Activated T-cell treated with anti-CD3 and anti-CD28 coated beads, Interleukin-2, amount 50 U/mL, for 4 hours (primary cell): Measurements from ENCODE around the gene BBS12. TPM values are rescaled to one million over a fixed set of nuclear protein-coding genes. Genes with fewer than 3 reads are reported as not detected.

Source experiments
- ATAC-seq, 2 donors: fragments of 200-7000 bp; cut with Tn5 transposase; one replicate each; pipeline ENCODE4 v1.10.0; 2021
- DNase-seq: peaks from one replicate; pipeline ENCODE4 v3.0.0-alpha.2; 2020
- H3K27me3 Mint-ChIP-seq: one replicate; pipeline ENCODE4 v1.8.0; 2021; ENCODE audit warnings: low read depth, mixed read lengths
- H3K36me3 Mint-ChIP-seq: one replicate; pipeline ENCODE4 v1.8.0; 2022; ENCODE audit warnings: mixed read lengths; ENCODE audit not compliant: insufficient read depth
- H3K4me1 Mint-ChIP-seq: one replicate; pipeline ENCODE4 v1.8.0; 2021; ENCODE audit warnings: low read depth, mixed read lengths
- H3K4me3 Mint-ChIP-seq: one replicate; pipeline ENCODE4 v1.8.0; 2021; ENCODE audit warnings: mild to moderate bottlenecking, moderate library complexity, mixed read lengths
- H3K9me3 Mint-ChIP-seq: one replicate; pipeline ENCODE4 v1.8.0; 2021; ENCODE audit warnings: mixed read lengths
- total RNA-seq, 3 donors: library from RNA; stranded (reverse); gene quantifications; one replicate each; pipeline ENCODE4 v1.2.1, GENCODE V29; 2021

The BBS12 gene
- total RNA-seq, 3 donors from 2014 or later, result 1.2 to 1.3 (median 1.2) TPM

DNA sequence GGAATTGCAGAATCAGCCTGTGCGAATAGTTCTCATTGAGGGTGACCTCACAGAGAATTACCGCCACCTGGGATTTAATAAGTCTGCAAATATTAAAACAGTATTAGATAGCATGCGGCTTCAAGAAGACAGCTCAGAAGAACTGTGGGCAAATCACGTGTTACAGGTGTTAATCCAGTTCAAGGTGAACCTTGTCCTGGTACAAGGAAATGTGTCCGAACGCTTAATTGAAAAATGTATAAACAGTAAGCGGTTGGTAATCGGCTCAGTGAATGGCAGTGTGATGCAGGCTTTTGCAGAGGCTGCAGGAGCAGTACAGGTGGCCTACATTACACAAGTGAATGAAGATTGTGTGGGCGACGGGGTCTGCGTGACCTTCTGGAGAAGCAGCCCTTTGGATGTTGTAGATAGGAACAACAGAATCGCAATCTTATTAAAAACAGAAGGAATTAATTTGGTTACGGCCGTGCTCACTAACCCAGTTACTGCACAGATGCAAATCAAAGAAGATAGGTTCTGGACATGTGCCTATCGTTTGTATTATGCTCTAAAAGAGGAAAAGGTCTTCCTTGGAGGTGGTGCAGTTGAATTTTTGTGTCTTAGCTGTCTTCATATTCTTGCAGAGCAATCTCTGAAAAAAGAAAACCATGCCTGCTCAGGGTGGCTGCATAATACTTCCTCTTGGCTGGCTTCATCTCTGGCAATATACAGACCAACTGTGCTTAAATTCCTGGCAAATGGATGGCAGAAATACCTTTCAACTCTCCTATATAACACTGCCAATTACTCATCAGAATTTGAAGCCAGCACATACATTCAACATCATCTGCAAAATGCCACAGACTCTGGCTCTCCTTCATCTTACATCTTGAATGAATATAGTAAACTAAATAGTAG lies 10.7 kb downstream of the BBS12 start:
- ATAC-seq (no peak), DNase-seq (no peak)
- Mint-ChIP-seq H3K4me3 (no peak overlapping the region), H3K36me3 (peaks cover 14% of the 10 kb centered on the region), H3K9me3 (no peaks in the 10 kb centered on the region), H3K27me3 (no peaks in the 10 kb centered on the region), H3K4me1 (no peaks in the 10 kb centered on the region)

DNA sequence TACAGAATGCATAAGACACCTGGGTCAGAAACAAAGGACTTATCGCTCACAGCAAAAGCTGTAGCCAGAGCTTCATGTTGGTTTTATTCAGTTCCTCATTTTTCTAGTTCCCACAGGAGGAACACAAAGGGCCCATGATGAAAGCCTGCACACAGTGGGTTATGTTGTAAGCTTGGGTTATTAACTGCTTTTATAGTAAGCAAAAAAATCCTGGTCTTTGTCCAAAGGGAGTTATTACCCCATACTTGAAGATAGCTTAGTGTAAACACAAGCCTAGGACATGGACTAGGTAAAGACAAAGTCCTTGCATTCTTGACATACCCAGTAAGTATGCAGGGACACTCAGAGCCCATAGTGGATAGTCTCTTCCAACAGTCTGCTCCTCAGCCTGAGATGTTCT lies 11.7 kb downstream of the BBS12 start:
- H3K9me3 Mint-ChIP-seq, result no peaks in the 10 kb centered on the region

DNA sequence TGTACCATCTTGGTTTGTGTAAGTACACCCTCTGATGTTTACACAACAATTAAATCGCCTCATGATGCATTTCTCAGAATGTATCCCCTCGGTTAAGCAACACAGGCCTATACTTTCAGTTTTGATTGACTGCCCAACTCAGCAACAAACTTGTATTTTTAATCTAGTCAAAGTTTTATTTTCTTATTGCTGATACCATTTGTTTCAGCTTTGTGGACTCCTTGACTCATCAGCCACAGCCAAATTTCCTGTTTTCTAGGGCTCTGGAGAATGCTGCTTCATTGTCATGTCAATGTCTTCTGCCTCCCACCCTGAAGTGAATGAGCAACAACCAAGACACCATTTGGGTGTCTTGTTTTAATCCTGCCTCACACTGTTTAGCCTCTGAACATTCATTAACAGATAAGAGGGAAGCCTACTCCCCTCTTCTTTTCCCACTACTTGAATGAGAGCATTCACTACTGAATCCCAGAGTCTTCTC lies 14.0 kb downstream of the BBS12 start:
- Mint-ChIP-seq H3K36me3 (peaks cover 9% of the 10 kb centered on the region), H3K9me3 (no peaks in the 10 kb centered on the region), H3K27me3 (peaks cover 11% of the 10 kb centered on the region), H3K4me3 (no peak overlapping the region), H3K4me1 (no peaks in the 10 kb centered on the region)
- DNase-seq, result no peak
- no peak for ATAC-seq

More for the DNA sequence above, 11.7 kb downstream of the BBS12 start:
- DNase-seq, result no peak
- no peak for ATAC-seq
- H3K27me3 Mint-ChIP-seq, result no peaks in the 10 kb centered on the region
- peaks cover 14% of the 10 kb centered on the region for H3K36me3 Mint-ChIP-seq
- H3K4me1 Mint-ChIP-seq, result no peaks in the 10 kb centered on the region
- H3K4me3 Mint-ChIP-seq, result no peak overlapping the region

DNA sequence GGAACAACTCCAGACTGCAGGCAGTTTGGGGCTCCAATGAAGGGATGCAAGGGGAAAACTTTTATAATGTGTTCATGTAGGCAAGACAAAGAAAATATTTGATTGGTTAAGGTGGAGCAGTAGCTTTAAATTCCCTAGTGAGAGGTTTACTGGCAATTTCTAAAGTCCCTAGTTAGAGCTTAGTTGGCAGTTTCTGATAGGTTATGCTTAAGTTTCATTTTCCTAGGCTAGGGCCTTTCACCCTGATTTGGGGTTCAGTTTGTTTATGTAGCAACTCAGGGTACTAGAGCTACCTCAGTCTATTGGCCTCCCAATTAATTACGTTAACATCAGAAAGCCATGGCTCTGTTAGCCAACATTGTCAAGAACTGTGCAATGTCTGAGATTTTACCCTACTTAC lies 14.6 kb downstream of the BBS12 start:
- DNase-seq, result no peak
- Mint-ChIP-seq H3K9me3 (no peaks in the 10 kb centered on the region), H3K4me1 (no peaks in the 10 kb centered on the region), H3K36me3 (peaks cover 6% of the 10 kb centered on the region), H3K4me3 (no peak overlapping the region), H3K27me3 (peaks cover 16% of the 10 kb centered on the region)
- ATAC-seq, result no peak

DNA sequence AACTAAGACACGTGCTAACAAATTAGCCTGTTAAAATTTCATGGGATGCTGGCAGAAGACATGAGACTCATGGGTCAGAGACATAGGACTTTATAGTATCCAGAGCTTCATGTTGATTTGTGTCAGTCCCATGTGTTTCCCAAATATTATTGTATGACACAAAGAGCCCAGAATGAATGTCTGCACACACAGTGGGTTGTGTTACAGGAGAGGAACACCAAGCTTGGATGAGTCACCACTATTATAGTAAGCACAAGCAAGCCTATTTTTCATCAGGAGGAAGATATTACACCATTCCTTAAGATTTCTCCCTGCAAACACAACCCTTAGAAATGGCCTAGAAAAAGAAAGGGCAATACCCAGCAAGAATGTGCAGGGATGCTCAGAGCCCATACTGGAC lies 15.4 kb downstream of the BBS12 start:
- ATAC-seq (no peak), DNase-seq (no peak)
- H3K9me3 Mint-ChIP-seq, result no peaks in the 10 kb centered on the region
- H3K4me3 Mint-ChIP-seq, result no peak overlapping the region
- H3K4me1 Mint-ChIP-seq, result no peaks in the 10 kb centered on the region
- H3K27me3 Mint-ChIP-seq, result peaks cover 23% of the 10 kb centered on the region
- peaks cover 2% of the 10 kb centered on the region for H3K36me3 Mint-ChIP-seq

DNA sequence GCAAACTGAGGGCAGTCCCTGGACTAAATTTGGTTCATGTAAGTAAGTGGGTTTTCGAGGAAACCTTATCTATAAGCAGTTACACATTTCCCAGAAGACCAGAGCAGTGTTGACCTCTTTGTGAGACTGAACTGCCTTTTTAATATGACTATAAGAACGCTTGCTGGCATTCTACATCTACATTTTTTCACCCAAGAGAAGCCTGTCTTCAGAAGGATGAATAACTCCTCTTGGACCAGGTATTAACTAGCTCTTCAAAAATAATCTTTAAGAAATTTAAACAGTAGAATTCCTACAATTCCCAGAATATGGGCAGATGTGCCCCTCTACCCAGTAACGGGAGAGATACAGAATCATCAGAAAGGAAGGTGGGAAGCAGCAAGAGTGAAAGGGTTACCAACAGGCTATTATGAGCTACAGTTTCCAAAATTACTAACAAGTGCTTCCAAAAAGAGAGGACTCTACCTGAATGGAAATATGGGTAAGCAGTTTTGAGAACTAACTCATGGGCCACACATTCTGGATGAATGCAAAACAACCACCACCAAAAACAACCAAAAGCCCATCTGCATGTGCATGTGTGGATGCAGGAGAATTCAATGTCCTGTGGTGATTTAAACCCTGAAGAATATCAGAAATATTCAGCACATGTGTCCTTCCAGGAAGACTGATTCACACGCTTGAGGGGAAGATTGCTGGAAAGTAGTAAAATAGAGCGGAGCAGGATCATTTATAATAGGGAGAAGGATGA lies 17.4 kb downstream of the BBS12 start:
- Mint-ChIP-seq H3K36me3 (peaks cover 2% of the 10 kb centered on the region), H3K4me1 (no peaks in the 10 kb centered on the region), H3K27me3 (peaks cover 27% of the 10 kb centered on the region), H3K9me3 (no peaks in the 10 kb centered on the region), H3K4me3 (no peak overlapping the region)
- ATAC-seq (no peak), DNase-seq (no peak)

DNA sequence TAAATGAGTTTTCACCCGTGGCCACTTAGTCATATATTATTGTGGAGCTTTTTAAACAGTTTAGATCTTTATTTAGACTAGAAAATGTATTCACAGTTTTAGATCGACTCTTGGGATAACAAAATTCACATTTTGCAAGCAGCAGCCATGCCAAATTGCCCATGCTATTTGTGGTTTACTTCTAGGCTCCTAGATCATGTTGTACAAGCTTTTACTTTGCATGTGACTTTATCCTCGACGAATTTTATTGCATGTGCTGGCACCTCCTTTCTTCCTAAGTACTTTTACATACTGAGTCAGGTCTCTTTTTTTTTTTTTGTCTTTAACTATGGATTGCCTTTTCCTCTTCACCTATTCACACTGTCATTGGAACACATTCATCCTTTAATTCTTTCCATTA lies 23.2 kb downstream of the BBS12 start:
- Mint-ChIP-seq H3K9me3 (no peaks in the 10 kb centered on the region), H3K27me3 (peaks cover 26% of the 10 kb centered on the region), H3K4me3 (no peak overlapping the region), H3K4me1 (peaks cover 3% of the 10 kb centered on the region), H3K36me3 (no peaks in the 10 kb centered on the region)
- ATAC-seq, result no peak
- DNase-seq, result no peak

DNA sequence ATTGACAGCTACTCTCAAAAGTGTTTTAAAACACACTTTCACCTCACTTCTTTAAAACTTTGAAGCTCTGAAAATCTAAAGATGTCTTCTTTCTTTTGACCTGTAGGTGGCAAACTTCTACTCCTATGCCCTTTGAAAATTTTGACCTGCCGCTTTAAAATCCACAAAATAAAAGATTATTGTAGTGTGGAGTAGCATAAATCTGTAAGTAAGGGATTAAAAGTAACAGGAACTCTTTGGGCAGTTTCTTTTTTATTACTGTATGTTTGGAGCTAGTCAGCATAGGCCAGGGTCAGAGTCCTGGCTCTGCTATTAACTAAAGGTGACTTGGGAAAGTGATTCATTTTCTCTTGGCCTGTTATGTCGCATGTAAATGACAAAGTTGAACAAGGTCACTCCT lies 25.5 kb downstream of the BBS12 start:
- H3K4me1 Mint-ChIP-seq, result peaks cover 15% of the 10 kb centered on the region
- H3K27me3 Mint-ChIP-seq, result peaks cover 11% of the 10 kb centered on the region
- DNase-seq (no peak), ATAC-seq (no peak)
- H3K9me3 Mint-ChIP-seq, result no peaks in the 10 kb centered on the region
- H3K36me3 Mint-ChIP-seq, result no peaks in the 10 kb centered on the region
- no peak overlapping the region for H3K4me3 Mint-ChIP-seq

DNA sequence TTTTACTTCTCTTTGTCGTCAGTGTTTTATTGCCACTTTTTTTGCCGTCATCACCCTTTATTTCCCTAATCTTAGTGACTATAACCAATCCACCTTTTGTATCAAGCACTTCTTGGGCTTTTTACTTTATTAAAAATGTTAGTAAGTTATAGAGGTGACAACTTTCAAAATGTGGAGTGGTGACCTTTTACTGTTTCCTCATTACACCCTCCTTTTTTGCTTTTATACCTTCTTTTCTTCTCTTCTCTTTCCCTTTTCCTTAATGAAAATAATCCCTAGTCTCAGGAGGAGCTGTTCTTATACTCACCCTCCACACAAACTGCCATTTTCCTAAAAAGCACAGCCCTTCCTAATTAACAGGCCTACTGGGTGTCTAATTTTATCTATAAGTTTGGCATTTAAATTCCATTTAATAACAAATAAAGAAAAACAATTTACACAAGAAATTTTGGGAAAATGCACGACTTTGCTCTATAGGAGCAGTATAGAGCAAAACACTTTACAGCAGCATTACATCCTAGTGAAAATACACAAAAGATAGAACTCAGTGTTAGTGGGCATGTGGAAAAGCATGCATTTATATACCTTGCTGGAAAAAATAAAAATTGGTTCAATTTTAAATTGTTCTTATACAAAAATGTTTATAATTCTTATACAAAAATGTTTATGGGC lies 27.3 kb downstream of the BBS12 start:
- H3K36me3 Mint-ChIP-seq, result no peaks in the 10 kb centered on the region
- no peaks in the 10 kb centered on the region for H3K9me3 Mint-ChIP-seq
- ATAC-seq (no peak), DNase-seq (no peak)
- H3K4me3 Mint-ChIP-seq, result no peak overlapping the region
- peaks cover 7% of the 10 kb centered on the region for H3K27me3 Mint-ChIP-seq
- H3K4me1 Mint-ChIP-seq, result peaks cover 23% of the 10 kb centered on the region

DNA sequence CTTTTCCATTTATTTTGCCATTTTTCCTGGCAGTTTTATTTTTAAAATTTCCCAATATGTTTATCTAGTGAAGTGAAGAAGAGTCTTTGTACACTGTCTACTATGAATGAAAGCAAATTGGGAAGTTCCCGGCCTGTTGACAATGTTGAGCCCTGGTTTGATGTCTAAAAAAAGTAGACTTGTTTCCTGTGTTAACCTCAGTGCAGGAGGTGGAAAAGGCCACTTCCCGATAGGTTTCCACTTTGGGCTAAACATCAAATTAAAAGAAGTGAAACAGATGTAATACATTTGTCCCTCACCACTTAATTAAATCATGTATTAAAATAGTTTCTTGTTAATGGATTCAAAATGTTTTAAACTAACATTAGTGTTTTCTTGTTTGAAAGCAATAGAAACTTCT lies 30.0 kb downstream of the BBS12 start:
- no peak for ATAC-seq
- no peaks in the 10 kb centered on the region for H3K9me3 Mint-ChIP-seq
- H3K27me3 Mint-ChIP-seq, result no peaks in the 10 kb centered on the region
- H3K36me3 Mint-ChIP-seq, result no peaks in the 10 kb centered on the region
- no peak for DNase-seq
- H3K4me3 Mint-ChIP-seq, result no peak overlapping the region
- H3K4me1 Mint-ChIP-seq, result peaks cover 26% of the 10 kb centered on the region

DNA sequence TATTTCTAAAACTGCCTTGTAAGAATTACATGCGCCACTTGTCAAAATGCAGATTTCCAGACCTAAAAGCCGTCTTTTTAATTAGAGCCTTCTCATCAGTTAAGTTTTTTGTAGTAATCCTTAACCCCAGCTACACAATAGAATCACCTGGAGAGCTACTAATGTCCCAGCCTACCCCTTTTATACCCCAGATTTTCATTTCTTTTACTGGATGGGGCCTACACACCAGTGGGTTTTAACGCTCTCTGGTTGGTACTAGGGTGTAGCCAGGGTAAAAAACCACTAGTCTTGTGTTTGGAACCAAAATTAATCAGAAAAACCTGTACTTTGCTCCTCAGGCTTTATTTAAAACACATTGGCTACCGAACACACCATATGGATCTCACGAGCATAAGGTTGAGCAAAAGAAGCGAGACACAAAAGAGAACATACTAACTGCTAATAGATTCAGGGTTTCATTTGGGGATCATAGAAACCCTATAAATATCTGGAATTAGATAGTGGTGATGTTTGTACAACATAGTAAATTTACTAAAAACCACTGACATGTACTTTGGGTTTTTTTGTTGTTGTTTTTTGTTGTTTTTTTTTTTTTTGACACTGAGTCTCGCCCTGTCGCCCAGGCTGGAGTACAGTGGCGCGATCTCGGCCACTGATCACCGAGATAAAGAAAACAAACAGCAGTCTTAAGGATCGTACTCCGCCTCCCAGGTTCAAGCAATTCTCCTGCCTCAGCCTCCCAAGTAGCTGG lies 30.6 kb downstream of the BBS12 start:
- Mint-ChIP-seq H3K9me3 (no peaks in the 10 kb centered on the region), H3K4me1 (peaks cover 23% of the 10 kb centered on the region), H3K36me3 (no peaks in the 10 kb centered on the region), H3K27me3 (no peaks in the 10 kb centered on the region), H3K4me3 (no peak overlapping the region)
- DNase-seq (no peak), ATAC-seq (no peak)

DNA sequence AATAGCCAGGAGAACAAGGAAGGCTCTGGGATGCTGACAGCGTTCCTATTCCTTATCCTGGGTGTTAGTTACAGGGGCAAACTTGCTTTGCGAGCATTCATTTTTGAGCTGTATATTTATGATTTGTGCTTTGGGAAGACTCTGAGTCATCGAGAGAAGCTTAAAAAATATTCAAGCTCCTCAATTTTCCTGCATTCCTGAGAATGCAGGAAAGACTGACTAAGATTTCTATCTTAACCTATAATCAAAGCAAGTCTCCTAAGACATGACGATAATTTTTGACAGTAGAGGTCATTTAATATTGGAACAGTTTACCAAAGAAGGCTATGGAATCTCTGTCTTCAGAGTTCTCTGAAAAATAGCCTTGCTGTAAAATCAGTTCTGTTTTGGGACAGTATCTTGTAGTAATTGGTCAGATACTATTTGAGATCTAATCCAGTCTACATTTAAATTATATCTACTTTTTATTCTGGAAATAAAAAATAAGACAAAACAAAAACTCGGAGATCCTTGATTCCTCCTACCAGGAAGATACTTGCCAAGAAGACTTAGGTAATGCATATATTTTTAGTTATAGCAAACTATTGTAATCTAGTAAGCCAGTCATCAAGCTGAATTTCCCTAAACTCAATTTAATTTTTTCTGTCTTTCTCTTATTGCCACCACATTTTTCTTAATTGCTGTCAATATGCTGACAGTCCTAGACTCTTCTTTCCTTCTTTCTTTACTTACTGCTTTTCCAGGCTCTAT lies 31.7 kb downstream of the BBS12 start:
- H3K4me1 Mint-ChIP-seq, result peaks cover 23% of the 10 kb centered on the region
- H3K9me3 Mint-ChIP-seq, result no peaks in the 10 kb centered on the region

DNA sequence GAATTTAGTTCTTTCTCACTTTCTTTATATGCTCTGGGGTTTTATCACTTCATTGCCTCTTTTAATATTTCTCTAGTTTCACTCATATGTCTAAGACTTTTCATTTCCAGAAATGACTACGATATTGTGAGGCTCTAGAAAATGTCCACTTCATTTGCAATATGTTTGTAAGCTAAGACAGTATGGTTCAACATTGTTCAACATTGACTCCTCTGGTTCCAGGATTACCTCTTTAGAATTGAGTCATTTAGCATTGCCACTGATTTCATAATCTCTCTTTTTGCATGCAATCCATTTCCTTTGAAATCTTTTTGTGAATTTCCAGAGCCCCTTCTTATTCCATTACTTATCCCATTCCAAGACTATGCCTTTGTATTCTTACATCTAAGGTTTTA lies 32.3 kb downstream of the BBS12 start:
- Mint-ChIP-seq H3K4me1 (peaks cover 23% of the 10 kb centered on the region), H3K4me3 (no peak overlapping the region), H3K27me3 (no peaks in the 10 kb centered on the region), H3K36me3 (no peaks in the 10 kb centered on the region), H3K9me3 (no peaks in the 10 kb centered on the region)
- peak; percentile 59 to 77 for ATAC-seq
- no peak for DNase-seq

More for the DNA sequence above, 31.7 kb downstream of the BBS12 start:
- Mint-ChIP-seq H3K27me3 (no peaks in the 10 kb centered on the region), H3K36me3 (no peaks in the 10 kb centered on the region), H3K4me3 (no peak overlapping the region)
- no peak for DNase-seq
- ATAC-seq, result no peak
